ENCODE data around the gene CELF2. TPM values are rescaled to one million over a fixed set of nuclear protein-coding genes. Genes with fewer than 3 reads are reported as not detected.

CELF2 gene
- total and polyA plus RNA-seq, 2 experiments from 2014 or later = 14.4 to 26.5 TPM

DNA sequence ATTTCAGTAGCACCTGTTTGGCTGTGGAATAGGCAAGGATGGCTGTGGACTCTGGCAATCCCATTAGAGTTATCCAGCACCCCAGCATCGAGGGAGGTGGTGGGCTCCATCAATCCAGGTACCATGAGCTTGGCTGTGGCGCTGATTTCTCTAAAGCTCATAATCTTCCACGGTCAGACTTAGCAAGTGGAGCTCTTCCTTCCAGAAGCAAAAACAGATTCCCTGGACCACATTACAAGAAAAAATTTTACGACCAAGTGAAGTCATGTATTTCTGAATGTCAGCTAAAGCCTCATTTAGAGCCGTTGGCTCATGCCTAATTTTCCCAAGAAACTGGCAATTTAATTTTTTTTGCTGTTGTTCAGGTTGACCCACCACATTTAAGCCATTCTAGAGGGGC, 135.1 kb downstream of the CELF2 start:
- in situ Hi-C loops (cut with MboI) = no loop called here
- DNase-seq = no peak
- Histone ChIP-seq H3F3A (ENCODE audit: insufficient read depth) (no peaks in the 10 kb centered on the region), H2AFZ (no peak overlapping the region), H3K9ac (no peak overlapping the region), H3K4me3 (no peak overlapping the region), H3K4me2 (ENCODE audit: unreplicated experiment) (no peak overlapping the region), H3K9me3 (ENCODE audit: low read depth) (no peaks in the 10 kb centered on the region), H4K20me1 (ENCODE audit: insufficient read depth) (no peaks in the 10 kb centered on the region), H3K27ac (no peak overlapping the region), H3K27me3 (replicated peaks; ENCODE audit: insufficient read depth) (no peaks in the 10 kb centered on the region), H3K4me1 (ENCODE audit: insufficient read depth) (peaks cover 4% of the 10 kb centered on the region; the same call in 1 of the 2 replicates), H3K36me3 (ENCODE audit: low read depth) (no peaks in the 10 kb centered on the region), H3K79me2 (ENCODE audit: insufficient read depth) (no peaks in the 10 kb centered on the region), H3K9me2 (ENCODE audit: insufficient read depth) (no peaks in the 10 kb centered on the region)
- 8 to 16% methylated on average over 5 of the region's 5 CpGs for WGBS, 2 experiments (ENCODE audit: low coverage in 1 of 2, low lambda C conversion rate in 2 of 2, missing lambda C conversion rate in 2 of 2)
- TF ChIP-seq EZH2 (IDR thresholded peaks at IDR 0.05; ENCODE audit: insufficient read depth, poor library complexity, severe bottlenecking) (no peak), EZH2phosphoT487 (IDR thresholded peaks at IDR 0.05; ENCODE audit: insufficient read depth, low read depth) (no peak)

DNA sequence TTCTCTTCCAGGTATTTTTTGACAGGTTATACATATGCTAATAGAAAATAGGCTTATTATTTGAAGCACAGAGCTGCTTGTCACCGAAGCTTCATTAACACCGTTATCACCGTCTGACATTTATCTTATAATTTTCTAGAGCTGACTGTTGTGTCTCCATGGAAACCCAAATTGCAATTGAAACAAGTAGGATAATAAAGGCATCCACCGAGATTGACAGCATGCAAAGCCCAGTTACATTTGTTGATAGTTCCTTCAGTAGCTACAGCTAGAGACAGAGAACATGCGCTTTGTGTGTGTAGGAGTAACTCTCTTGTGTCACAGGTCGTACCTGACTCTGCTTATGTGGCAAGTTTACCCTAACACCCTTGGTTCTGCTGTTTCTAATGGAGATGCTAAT, 135.6 kb downstream of the CELF2 start:
- WGBS, 2 experiments (ENCODE audit: low coverage in 1 of 2, low lambda C conversion rate in 2 of 2, missing lambda C conversion rate in 2 of 2) = 58 to 59% methylated on average over 6 of the region's 6 CpGs
- Histone ChIP-seq H3K4me1 (ENCODE audit: insufficient read depth) (peaks cover 4% of the 10 kb centered on the region; the same call in 1 of the 2 replicates), H4K20me1 (ENCODE audit: insufficient read depth) (no peaks in the 10 kb centered on the region), H3K9ac (no peak overlapping the region), H3F3A (ENCODE audit: insufficient read depth) (no peaks in the 10 kb centered on the region), H3K79me2 (ENCODE audit: insufficient read depth) (no peaks in the 10 kb centered on the region), H3K36me3 (ENCODE audit: low read depth) (no peaks in the 10 kb centered on the region), H3K4me3 (no peak overlapping the region), H3K27me3 (replicated peaks; ENCODE audit: insufficient read depth) (no peaks in the 10 kb centered on the region), H3K9me3 (ENCODE audit: low read depth) (no peaks in the 10 kb centered on the region), H3K27ac (no peak overlapping the region), H3K9me2 (ENCODE audit: insufficient read depth) (no peaks in the 10 kb centered on the region), H3K4me2 (ENCODE audit: unreplicated experiment) (no peak overlapping the region), H2AFZ (no peak overlapping the region)
- TF ChIP-seq EZH2phosphoT487 (IDR thresholded peaks at IDR 0.05; ENCODE audit: insufficient read depth, low read depth) (no peak), EZH2 (IDR thresholded peaks at IDR 0.05; ENCODE audit: insufficient read depth, poor library complexity, severe bottlenecking) (no peak)
- no peak for DNase-seq
- in situ Hi-C loops (cut with MboI) = no loop called here

DNA sequence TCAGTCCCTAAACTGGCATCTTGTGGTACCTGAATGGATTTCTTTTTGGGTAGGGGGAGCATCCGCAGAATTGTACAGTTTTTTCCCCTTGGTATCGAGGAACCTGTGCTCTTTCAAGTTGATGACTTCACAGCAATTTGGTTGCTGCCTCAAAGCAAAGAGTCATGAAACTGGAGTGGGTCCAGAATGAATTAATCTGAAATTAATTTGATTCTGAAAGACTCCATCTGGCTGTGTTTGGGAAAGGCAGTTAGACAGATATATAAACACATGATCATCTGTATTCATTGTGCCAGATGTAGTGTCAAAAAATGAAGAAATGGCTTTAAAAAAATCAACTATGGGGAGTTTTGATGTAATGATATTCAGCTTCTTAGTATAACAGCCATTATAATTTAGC, 136.1 kb downstream of the CELF2 start:
- Histone ChIP-seq H3K9ac (no peak overlapping the region), H3K27me3 (replicated peaks; ENCODE audit: insufficient read depth) (no peaks in the 10 kb centered on the region), H3K4me3 (no peak overlapping the region), H3K9me2 (ENCODE audit: insufficient read depth) (no peaks in the 10 kb centered on the region), H3K79me2 (ENCODE audit: insufficient read depth) (no peaks in the 10 kb centered on the region), H3K36me3 (ENCODE audit: low read depth) (no peaks in the 10 kb centered on the region), H3K4me1 (ENCODE audit: insufficient read depth) (peaks cover 4% of the 10 kb centered on the region; the same call in 1 of the 2 replicates), H4K20me1 (ENCODE audit: insufficient read depth) (no peaks in the 10 kb centered on the region), H3K4me2 (ENCODE audit: unreplicated experiment) (no peak overlapping the region), H3K27ac (no peak overlapping the region), H2AFZ (no peak overlapping the region), H3F3A (ENCODE audit: insufficient read depth) (no peaks in the 10 kb centered on the region), H3K9me3 (ENCODE audit: low read depth) (no peaks in the 10 kb centered on the region)
- no peak for DNase-seq
- no peak for TF ChIP-seq EZH2phosphoT487 (IDR thresholded peaks at IDR 0.05; ENCODE audit: insufficient read depth, low read depth)
- TF ChIP-seq EZH2 (IDR thresholded peaks at IDR 0.05; ENCODE audit: insufficient read depth, poor library complexity, severe bottlenecking) = no peak
- in situ Hi-C loops (cut with MboI) = no loop called here
- WGBS, 2 experiments (ENCODE audit: low coverage in 1 of 2, low lambda C conversion rate in 2 of 2, missing lambda C conversion rate in 2 of 2) = 40 to 41% methylated on average over 2 of the region's 2 CpGs

DNA sequence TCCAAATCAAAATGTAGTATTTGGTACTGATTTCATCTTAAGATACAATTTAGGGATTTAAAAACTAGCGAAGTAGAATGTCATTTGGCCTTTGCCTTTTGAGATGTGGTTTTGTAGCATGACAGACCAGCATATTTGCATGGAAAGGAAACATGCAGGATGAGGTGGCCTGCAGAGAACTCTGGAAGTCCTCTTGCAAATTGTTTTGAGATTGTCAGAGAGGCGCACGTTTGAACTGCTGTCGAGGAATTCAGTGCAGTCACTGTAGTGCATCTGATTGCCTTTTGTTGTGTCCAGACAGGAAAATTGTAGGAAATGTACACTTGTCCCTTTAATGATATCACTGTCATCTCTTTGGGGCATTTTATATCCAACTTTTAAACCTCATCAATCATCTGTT, 136.7 kb downstream of the CELF2 start:
- Histone ChIP-seq H3K79me2 (ENCODE audit: insufficient read depth) (no peaks in the 10 kb centered on the region), H2AFZ (no peak overlapping the region), H3K4me2 (ENCODE audit: unreplicated experiment) (no peak overlapping the region)

More for the DNA sequence above, 136.7 kb downstream of the CELF2 start:
- Histone ChIP-seq H3K9me3 (ENCODE audit: low read depth) (no peaks in the 10 kb centered on the region), H3K36me3 (ENCODE audit: low read depth) (no peaks in the 10 kb centered on the region), H3K4me3 (no peak overlapping the region), H3K9ac (no peak overlapping the region), H3K4me1 (ENCODE audit: insufficient read depth) (peaks cover 4% of the 10 kb centered on the region; the same call in 1 of the 2 replicates), H3K27me3 (replicated peaks; ENCODE audit: insufficient read depth) (no peaks in the 10 kb centered on the region), H3F3A (ENCODE audit: insufficient read depth) (no peaks in the 10 kb centered on the region), H3K9me2 (ENCODE audit: insufficient read depth) (no peaks in the 10 kb centered on the region), H3K27ac (no peak overlapping the region), H4K20me1 (ENCODE audit: insufficient read depth) (no peaks in the 10 kb centered on the region)
- WGBS, 2 experiments (ENCODE audit: low coverage in 1 of 2, low lambda C conversion rate in 2 of 2, missing lambda C conversion rate in 2 of 2) = 77 to 82% methylated on average over 4 of the region's 4 CpGs
- TF ChIP-seq EZH2 (IDR thresholded peaks at IDR 0.05; ENCODE audit: insufficient read depth, poor library complexity, severe bottlenecking) (no peak), EZH2phosphoT487 (IDR thresholded peaks at IDR 0.05; ENCODE audit: insufficient read depth, low read depth) (no peak)
- in situ Hi-C loops (cut with MboI) = no loop called here
- DNase-seq = no peak

Data from GM23248 (cell line).